NCI-H2107 treated with DMSO at 0.1 percent for 48 hours (cell line): ENCODE data around the gene PINLYP.
"Not testable (repeated sequence)": the region's sequence is repeated elsewhere in the genome, so short reads cannot be mapped to it uniquely, and the experiment has no call there.

Experiments used
- DNase-seq: peaks from one replicate; lab custom pipeline; 2025; ENCODE audit not compliant: unreplicated experiment; lab: John Stamatoyannopoulos, UW

The PINLYP gene

DNA sequence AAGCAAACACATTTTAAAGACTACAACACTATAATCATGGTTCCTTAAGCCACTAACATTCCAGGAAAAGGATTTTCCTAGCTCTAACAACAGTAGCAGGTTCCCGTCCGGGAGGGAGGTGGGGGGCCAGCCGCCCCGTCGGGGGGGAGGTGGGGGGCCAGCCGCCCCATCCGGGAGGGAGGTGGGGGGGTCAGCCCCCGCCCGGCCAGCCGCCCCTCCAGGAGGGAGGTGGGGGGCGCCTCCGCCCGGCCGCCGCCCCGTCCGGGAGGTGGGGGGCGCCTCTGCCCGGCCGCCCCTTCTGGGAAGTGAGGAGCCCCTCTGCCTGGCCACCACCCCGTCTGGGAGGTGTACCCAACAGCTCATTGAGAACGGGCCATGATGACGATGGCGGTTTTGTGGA is 27.7 kb upstream of the PINLYP start:
- DNase-seq, result not testable (repeated sequence)

DNA sequence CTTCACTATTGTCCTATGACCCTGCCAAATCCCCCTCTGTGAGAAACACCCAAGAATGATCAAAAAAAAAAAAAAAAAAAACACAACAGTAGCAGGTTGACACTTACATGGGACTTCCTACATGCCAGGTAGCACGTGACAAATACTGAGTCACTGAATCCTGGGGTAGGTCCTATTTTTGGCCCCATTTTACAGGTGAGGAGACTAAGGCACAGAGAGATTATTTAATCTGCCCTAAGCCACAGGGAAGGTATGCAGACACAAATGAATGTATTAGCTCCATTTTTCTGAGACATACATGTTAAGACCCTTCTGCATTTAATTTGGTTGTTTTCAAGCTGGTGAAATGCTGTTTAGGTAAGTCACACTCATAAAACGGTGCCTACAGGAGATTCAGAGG is 26.9 kb upstream of the PINLYP start:
- no peak for DNase-seq

DNA sequence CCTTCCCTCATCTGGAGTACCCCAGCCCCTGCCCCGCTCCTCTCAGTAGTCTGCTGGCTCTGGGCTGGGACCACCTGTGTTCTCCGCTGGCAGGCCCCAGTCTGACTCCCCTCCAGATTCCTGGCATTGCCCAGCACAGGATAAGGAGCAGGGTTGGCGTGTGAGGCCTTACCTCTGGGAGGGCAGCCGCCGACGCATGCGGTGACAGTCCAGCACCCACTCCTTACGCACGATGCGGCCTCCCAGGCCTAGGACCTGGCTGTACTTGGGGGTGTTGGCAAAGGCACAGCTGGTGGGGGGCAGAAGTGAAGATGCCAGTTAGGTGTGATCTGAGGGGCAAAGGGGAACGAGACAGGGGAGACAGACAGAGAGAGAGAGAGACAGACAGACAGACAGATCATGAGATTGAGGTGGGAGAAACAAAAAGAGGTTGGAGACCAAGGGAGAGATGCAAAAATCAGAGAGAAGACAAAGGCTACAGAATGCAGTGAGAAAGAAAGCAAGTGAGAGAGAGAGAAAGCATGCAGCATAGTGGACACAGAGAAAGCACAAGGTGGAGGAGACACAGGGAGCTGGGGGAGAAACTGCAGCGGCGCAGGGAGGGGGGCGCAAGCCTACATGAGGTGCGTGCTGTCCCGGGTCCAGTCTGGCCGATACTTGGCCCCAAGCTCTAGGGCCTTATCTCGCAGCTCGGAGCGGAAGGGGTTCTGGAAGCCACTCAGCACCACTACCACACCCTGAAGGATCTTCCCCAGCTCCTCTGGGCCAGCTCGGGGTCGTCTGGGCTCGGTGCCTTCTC is 24.0 kb upstream of the PINLYP start:
- no peak for DNase-seq

DNA sequence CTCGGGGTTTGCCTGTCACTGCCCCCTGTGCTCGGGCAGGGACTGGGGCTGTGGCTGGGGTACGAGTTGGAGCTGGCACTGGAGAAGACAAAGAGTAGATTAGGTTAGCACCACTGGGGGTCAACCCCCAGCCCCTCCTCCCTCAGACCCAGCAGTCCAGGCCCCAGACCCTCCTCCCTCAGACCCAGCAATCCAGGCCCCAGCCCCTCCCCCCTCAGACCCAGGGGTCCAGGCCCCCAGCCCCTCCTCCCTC is 23.5 kb upstream of the PINLYP start:
- no peak for DNase-seq

DNA sequence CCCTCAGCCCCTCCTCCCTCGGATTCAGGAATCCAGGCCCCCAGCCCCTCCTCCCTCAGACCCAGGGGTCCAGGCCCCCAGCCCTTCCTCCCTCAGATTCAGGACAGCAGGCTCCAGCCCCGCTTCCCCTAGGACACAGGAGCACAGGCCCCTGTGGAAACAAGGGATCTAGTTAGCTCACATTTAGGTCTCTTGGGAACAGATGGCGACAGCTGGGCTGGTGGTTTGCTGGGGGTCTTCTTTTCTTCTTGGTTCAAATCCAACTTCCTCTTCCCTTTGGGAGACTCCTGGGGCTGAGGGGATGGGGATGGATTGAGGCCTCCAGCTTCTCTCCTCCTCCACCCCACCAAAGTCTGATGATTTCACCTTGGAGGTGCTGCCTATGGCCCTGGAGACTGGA is 23.0 kb upstream of the PINLYP start:
- DNase-seq, result no peak

DNA sequence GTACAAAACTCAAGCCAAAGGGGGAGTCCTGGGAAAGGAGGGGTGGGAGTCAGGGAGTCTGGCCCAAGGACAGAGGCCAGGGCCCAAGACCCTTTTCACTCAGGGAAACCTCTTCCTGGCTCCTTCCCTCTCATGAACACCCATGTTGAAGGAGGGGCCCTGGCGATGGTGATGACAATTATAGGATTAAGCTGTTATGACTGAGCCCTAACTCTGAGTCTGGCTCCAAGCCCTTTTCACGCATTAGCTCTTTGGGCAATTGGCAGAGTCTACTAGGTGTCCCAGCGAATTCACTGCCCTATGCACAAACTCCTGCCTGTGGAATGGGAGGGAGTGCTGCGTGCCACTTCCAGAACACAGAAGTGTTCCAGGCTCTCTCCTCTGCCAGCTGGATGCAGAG is 21.9 kb upstream of the PINLYP start:
- DNase-seq, result no peak

DNA sequence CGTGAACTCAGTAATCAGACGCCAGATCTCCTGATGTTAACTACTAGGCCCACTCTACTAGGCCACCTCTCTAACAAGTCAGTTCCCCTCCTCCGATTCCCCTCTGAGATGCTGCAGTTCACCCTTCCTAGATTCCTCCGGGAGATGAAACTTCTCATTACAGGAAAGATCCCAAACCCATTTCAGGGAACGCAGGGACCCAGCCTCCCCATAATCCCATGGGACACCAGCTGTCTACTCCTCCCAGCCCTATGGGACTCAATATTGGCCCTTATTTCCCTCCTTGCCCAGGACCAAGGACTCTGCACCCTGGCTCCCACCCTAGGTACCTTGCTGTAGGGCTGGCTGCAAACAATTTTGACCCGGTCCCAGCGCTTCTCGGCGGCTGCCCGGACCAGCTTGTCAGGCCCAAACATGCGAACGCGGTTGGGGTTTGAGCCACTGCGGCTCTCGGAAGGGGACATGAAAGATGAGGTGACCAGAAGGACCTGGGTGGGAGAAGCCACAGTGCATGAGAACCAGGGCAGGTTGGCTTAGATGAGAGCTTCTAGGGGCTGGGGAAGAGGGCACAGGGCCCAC is 21.2 kb upstream of the PINLYP start:
- DNase-seq, result no peak

DNA sequence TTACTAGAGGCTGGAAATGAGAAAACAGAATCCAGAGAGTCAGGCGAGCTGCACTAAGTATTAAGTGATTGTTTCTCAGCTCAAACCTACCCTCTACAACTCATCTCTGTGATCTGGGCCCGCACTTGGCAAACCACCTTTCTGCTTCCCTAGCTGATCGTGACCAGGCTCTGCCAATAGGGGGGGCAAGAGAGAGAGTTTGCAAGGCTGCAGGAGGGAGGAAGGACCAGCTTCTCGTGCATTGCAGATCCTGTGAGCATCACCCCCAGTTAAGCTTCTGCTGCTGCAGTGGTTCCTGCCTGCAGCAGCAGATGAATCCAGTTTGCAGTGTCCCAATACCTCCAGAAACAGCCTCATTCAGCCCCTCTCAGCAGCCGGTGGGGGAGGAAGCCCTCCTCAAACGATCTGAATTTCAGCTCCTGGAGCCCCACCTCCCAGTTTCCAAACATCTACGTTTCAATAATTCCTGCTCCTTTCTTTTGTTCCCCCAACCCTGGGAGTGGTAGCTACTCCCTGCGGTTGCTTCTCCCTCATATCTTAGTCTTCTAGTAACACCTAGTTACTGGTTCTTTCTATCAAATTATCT is 20.3 kb upstream of the PINLYP start:
- peak; percentile 46 for DNase-seq

DNA sequence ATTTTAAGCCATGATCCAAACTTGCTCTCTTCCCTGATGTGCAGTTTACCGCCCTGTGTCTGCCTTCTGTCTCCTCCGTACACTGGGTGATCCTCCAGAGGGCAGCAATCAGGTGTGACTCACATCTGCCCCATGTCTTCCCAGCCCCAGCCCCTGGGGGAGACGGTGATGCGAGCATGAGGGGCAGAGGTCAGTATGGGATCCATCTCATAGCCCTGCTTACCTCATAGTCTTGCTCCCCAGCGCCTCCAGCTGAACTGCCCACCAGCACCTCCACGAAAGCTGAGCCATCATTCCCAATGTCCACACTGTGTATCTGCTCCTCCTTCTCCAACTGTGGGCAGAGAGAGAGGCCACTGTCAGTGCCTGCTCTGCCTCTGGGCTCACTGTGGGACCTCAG is 14.9 kb upstream of the PINLYP start:
- DNase-seq, result no peak

DNA sequence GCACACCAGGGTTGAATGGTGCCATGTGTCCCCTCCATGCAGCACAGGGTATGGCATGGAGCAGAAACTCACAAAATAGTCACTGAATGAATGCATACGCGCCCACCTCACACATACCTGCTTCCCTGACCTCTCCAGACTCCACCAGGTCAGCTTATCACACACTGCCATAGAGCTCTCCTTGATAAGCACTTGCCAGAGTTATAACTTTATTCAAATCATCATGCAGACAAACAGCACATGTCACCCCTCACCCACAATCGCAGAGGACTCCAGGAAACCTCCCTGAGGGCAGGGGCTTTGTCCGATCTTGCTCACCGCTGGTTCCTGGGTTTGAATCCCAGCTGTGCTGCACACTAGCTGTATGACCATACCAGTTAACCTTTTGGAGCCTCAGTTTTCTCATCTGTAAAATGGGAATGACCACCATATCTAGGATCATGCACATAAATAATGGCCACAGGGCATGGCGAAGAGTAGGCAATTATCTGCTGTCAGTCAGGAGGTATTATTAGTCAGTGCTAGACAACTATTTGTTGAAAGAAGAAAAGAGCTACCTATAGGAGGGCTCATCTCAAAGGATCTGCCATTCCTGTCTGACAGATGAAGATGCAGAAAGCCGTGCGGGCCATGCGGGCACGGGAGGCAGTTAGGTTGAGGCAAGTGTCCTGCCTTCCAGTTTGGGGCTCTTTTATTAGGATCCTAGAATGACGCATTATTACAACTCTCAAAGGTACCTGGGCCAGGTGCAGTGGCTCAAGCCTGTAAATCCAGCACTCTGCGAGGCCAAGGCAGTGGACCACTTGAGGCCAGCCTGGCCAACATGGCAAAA is 14.2 kb upstream of the PINLYP start:
- no peak for DNase-seq

DNA sequence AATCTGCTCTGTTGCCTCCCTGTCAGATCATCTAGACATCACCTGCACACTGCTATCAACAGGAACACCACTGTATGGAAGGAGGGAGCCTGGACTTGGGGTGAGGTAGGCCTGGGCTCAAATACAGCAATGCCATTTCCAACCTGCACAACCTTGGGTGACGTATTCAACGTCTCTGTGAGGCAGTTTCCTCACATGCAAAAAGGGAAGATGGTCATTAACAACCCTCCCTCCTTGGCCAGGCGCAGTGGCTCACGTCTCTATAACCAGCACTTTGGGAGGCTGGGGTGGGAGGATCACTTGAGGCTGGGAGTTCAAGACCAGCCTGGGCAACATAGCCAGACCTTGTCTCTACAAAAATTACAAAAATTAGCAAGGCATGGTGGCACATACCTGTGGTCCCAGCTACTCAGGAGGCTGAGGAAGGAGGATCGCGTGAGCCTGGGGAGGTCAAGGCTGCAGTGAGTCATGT is 13.3 kb upstream of the PINLYP start:
- DNase-seq, result no peak

DNA sequence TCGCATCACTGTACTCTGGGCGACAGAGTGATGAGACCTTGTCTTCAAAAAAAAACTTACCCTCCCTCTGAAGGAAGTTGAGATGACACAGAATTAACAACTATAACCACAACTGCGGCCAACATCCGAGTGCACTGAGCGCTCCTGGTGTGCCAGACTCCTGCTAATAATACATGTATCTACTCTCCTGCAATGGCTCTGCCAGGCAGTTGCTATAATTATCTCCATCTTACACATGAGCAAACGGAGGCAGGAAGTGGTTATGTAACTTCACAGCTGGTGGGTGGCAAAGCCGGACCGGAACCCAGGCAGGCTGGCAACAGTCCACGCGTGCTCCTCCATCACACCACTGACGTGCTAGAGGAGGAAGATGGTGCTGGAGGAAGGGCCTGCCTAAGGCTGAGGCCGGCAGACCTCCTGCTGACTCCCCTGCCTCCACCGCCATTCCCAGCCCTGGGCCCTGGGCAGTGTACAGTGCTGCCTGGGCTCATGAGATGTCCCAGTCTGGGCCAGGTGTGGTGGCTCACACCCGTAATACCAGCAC is 12.8 kb upstream of the PINLYP start:
- peak; percentile 76 for DNase-seq

DNA sequence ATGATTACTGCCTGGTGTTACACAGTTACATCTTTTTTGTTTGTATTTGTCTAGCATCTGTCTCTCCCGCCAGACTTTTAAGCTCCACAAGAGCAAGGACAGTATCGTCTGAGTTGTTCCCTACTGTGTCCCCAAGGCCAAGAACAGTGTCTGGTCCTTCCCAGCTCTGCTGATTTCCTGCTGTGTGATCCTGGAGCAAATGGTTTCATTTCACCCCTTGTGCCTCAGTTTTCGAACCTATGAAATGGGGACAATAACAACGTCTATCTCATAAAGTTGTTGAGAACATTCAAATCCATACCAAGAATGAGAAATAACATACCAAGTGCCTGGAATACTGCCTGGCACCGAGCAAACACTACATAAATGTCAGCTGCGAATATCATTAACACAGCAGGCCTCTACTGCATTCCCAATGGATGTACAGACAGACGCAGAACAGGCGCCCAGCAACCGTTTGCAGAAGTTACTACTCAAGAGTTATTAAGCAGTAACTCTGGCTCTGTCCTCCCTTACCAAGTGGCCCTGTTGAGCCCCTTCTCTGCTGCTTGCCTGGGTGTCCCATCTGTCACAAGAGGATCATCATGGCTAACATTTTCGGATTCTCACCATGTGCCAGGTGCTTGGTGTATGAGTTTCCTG is 11.7 kb upstream of the PINLYP start:
- DNase-seq, result no peak

DNA sequence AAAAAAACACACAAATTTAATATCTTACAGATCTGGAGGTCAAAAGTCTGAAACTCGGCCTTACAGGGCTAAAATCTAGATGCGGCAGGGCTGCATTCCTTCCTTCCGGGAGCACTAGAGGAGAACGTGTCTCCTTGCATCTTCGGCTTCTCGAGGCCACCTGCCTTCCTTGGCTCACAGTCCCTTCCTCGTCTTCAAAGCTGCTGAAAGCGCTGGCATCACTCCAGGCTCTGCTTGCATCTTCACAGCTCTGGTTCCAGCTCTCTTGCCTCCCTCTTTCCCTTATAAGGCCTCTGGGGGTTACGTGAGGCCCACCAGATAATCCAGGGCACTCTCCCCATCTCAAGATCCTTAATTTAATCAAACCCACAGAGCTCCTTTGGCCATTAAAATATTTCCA is 10.8 kb upstream of the PINLYP start:
- DNase-seq, result no peak

DNA sequence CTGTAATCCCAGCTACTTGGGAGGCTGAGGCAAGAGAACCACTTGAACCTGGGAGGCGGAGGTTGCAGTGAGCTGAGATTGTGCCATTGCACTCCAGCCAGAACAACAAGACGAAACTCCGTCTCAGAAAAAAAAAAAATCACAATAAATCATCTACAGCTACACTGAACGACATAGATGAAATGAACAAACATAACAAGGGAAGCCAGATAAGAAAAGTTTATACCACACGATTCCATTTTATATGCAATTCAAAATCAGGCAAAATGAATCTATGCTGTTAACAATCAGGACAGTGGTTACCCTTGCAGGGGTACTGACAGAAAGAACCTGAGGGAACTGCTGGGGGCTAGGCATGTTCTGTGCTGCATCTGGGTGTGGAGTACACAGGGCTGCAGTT is 5.9 kb upstream of the PINLYP start:
- no peak for DNase-seq

DNA sequence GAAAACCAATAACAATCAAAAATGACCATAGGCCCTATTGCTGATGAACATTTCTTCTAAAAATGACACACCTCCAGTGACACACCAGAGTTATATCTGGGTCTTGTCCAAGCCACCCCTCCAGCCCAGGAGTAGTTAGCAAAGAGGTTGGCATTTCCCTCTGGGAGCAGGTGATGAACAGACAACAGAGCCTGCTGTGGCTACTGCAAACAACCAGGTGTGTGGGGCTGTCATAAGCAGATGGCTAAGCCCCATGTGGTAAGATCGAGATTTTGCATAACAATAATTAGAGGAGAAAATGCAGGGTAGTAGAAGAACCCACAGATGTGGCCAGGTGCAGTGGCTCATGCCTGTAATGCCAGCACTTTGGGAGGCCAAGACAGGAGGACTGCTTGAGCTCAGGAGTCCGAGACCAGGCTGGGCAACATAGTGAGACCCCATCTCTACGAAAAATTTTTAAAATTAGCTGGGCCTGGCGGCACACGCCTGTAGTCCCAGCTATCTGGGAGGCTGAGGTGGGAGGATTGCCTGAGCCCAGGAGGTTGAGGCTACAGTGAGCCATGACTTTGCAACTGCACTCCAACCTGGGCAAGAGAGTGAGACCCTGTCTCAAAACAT is 5.3 kb upstream of the PINLYP start:
- DNase-seq, result peak; percentile 86

DNA sequence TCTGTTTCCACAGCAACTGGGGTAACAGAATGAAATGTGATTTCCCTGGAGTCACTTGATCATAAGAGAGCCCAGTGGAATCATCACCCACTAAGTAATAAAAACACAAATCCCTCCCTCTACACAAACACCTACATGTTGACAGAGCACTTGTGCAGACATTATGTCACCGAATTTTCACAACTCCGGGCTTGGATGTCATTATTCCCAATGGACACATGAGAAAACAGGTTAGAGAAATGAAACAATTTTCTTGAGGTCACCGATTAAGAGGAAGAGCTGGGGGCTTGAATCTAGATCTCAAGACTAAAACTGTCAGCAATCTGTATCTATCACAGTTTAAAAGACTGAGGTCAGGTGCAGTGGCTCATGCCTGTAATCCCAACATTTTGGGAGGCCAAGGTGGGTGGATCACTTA is 3.4 kb upstream of the PINLYP start:
- DNase-seq, result peak; percentile 41

DNA sequence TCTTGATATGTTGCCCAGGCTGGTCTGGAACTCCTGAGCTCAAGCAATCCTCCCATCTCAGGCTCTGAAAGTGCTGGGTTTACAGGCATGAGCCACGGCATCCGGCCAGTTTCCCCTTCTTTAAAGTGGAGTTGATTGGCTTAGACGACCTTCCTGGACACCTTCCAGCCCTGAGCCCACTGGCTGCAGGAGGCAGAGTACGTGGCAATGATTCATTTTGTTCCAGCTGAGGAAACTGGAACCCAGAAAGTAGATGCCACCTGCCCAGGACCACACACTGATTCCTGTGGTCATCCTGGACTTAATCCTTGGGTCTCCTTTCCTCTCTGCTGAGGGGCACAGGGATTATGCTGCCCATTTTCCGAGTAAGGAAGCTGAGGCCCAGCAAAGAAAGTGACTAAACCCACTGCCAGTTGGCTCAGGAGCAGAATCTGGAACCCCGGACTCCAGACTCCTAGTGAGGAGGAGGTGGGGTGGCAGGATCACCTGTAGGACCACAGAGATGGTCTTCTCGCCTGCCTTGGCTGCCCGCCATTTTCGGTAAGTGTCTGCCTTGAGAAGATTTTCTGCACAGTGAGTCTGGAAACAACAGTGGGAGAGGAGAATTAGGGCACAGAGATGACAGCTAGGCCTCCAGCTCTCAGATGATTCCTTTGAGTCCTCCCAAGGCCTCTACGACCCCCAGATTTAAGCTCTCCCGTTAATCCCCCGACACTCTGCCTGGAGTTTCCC is 1.0 kb upstream of the PINLYP start:
- no peak for DNase-seq

DNA sequence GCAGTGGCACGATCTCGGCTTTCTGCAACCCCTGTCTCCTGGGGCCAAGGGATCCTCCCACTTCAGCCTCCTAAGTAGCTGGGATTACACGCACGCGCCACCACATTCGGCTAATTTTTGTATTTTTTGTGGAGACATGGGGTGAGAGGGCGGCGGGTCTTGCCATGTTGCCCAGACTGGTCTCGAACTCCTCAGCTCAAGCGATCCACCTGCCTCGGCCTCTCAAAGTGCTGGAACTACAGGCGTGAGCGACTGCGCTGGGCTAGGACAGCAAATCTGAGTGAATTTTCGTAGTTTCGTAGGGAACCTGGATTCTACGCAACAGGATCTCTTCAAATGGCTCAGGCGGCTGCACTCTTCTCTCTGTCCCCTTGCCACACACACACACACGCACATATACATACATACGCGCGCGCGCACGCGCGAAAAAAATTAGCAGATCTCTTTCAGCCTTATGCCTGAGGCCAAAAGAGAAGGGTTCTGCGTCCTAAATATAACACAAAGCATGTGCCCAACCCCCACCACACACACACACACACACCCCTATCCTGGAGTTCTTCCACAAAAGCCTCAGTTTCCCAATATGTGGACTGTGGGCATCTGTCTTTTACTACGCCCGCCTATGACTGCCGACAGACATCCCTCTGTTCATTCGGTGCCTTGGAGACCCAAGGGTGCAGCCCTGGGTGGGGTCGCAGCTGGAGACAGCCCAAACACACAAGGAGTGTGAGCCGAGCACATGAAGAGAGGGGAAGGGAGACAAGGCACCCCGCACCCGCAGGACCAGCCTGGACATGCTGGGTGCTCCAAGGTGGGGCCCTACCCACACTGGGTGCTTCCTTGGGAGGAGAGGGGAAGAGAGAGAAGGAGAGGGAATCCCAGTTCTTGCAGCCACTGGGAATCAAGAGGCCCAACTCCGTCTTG is 616 bp downstream of the PINLYP start:
- DNase-seq, result no peak
